ENCODE data around the gene IL7R.

- TF ChIP-seq CTCF (conservative IDR thresholded peaks at IDR 0.05; ENCODE audit: low read depth, low read length) (peak; percentile 77), EZH2 (IDR thresholded peaks at IDR 0.05; ENCODE audit: borderline replicate concordance, low read depth, low read length, poor library complexity, severe bottlenecking) (no peak)
Observed at GRCh38 chr5:35815089-35815936, 41.4 kb upstream of the IL7R start.
